Body of pancreas (tissue), 4 donors: ENCODE measurements around the gene BTBD9. TPM values are rescaled to one million over a fixed set of nuclear protein-coding genes. Genes with fewer than 3 reads are reported as not detected.

Experiments
- ATAC-seq: fragments of 150-250 bp; one replicate; pipeline ENCODE4 v1.9.1; 2016
- DNase-seq, 4 donors: peaks; one replicate each; pipeline ENCODE4 v3.0.0-alpha.2; 2019
- H3K27ac ChIP-seq, 4 donors: fragments of 200-600 bp; sonication (generic); 1 replicate in 3 of 4; 2 replicates in 1 of 4; pipeline versions ENCODE4 v1.5.1 to v1.6.1; 2016 to 2019; ENCODE audit warnings: mild to moderate bottlenecking in 1 of 4, mixed read lengths in 1 of 4, moderate library complexity in 1 of 4
- H3K27me3 ChIP-seq, 2 donors: fragments of 200-600 bp; sonication (generic); one replicate each; pipeline ENCODE4 v1.6.0; 2016; ENCODE audit warnings: mild to moderate bottlenecking in 1 of 2
- H3K36me3 ChIP-seq, 2 donors: fragments of 200-600 bp; sonication (generic); replicated peaks in 1 of 2; 2 replicates each; pipeline ENCODE4 v1.5.1; 2016; ENCODE audit warnings: low read depth in 2 of 2; ENCODE audit not compliant: insufficient read depth in 1 of 2
- H3K4me1 ChIP-seq: fragments of 200-600 bp; sonication (generic); one replicate; pipeline ENCODE4 v1.6.0; 2016
- H3K4me3 ChIP-seq, 2 donors: fragments of 200-600 bp; sonication (generic); 1 replicate in 1 of 2; 2 replicates in 1 of 2; pipeline ENCODE4 v1.5.1; 2016 to 2019
- H3K9me3 ChIP-seq, 3 donors: fragments of 200-600 bp; sonication (generic); 1 replicate in 2 of 3; 2 replicates in 1 of 3; pipeline ENCODE4 v1.5.1; 2016
- POLR2A ChIP-seq, 3 donors: fragments of 450-650 bp; IDR thresholded peaks; one replicate each; pipeline ENCODE4 v1.6.1; 2016; ENCODE audit warnings: antibody characterized with exemption in 3 of 3, mild to moderate bottlenecking in 2 of 3
- WGBS, 2 donors: methylation state at CpG; one replicate each; pipeline ENCODE4 v1.1.5; 2017; 5-methylcytosine and 5-hydroxymethylcytosine counted together
- intact Hi-C: fragments of 100-400 bp; cut with DNase I; formaldehyde crosslinking; loops from one replicate; pipeline ENCODE4 v1.15.1; 2023
- total RNA-seq, 2 donors: library from RNA; depleted of rRNA; stranded (reverse); fragments of >200 nt; gene quantifications; one replicate each; pipeline ENCODE4 v1.1.0, GENCODE V29; 2016
- TF ChIP-seq, protein P1 (sequence below), 7 experiments: fragments of 450-650 bp in 4 of 7; fragments of 200-600 bp in 3 of 7; sonication (generic) in 3 of 7; IDR thresholded peaks; one replicate each; pipeline ENCODE4 v1.5.1; 2016 to 2019; ENCODE audit warnings: antibody characterized with exemption in 7 of 7

The BTBD9 gene
- total RNA-seq, 2 donors from 2014 or later = 11.9 to 29.3 TPM

DNA sequence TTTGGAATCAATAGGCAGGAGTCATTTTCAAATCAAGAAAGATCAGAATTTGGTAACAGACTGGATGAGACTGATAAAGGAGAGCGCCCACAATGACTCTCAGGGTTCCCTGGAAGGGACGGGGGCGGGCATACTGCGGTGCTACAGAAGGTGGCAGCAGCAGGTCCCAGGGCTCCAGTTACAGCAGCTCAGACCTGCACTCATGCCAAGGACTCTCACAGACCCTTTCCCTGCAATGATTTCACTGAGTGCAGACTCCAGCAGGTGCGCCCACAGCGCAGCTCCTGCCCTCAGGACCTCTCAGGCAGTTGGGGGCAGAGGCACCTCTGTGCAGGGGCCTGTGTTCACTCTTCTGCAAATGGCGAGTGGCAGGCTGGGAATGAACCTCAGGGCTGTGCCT, 460.4 kb downstream of the BTBD9 start:
- intact Hi-C loops = no loop called here

DNA sequence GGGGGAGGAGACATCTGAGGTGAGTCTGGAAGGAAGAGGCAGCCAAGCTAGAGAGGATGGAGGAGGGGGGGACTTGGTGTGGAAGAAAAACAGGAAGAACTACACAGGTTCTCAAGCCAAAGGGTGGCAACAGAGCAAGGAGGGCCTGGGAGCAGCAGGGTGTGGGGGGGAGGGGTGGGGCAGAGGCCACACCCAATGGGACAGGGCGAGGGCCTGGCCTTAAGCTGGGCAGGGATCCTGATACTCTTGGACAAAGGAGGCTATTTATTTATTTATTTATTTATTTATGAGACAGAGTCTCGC, 461.2 kb downstream of the BTBD9 start:
- intact Hi-C loops = no loop called here
- Histone ChIP-seq H3K4me3 (no peak overlapping the region), H3K9me3 (no peaks in the 10 kb centered on the region), H3K36me3 (no peaks in the 10 kb centered on the region), H3K27me3 (no peaks in the 10 kb centered on the region), H3K4me1 (peaks cover 11% of the 10 kb centered on the region), H3K27ac (no peak overlapping the region)
- ATAC-seq = no peak
- 96 to 97% methylated on average over 2 of the region's 2 CpGs for WGBS, 2 donors
- DNase-seq = peak in 1 of 4 donors; percentile 4
- no peak for TF ChIP-seq POLR2A (IDR thresholded peaks at IDR 0.05)
- TF ChIP-seq, protein P1, sequence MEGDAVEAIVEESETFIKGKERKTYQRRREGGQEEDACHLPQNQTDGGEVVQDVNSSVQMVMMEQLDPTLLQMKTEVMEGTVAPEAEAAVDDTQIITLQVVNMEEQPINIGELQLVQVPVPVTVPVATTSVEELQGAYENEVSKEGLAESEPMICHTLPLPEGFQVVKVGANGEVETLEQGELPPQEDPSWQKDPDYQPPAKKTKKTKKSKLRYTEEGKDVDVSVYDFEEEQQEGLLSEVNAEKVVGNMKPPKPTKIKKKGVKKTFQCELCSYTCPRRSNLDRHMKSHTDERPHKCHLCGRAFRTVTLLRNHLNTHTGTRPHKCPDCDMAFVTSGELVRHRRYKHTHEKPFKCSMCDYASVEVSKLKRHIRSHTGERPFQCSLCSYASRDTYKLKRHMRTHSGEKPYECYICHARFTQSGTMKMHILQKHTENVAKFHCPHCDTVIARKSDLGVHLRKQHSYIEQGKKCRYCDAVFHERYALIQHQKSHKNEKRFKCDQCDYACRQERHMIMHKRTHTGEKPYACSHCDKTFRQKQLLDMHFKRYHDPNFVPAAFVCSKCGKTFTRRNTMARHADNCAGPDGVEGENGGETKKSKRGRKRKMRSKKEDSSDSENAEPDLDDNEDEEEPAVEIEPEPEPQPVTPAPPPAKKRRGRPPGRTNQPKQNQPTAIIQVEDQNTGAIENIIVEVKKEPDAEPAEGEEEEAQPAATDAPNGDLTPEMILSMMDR (IDR thresholded peaks at IDR 0.05) = no peak

More for the DNA sequence above, 460.4 kb downstream of the BTBD9 start:
- Histone ChIP-seq H3K9me3 (no peaks in the 10 kb centered on the region), H3K27ac (no peak overlapping the region), H3K4me3 (no peak overlapping the region), H3K4me1 (peaks cover 11% of the 10 kb centered on the region), H3K27me3 (no peaks in the 10 kb centered on the region), H3K36me3 (no peaks in the 10 kb centered on the region)
- TF ChIP-seq, protein P1 (IDR thresholded peaks at IDR 0.05) = no peak
- no peak for TF ChIP-seq POLR2A (IDR thresholded peaks at IDR 0.05)
- WGBS, 2 donors = 95 to 98% methylated on average over 5 to 7 of the region's 7 CpGs
- DNase-seq = peak in 1 of 4 donors; percentile 3
- no peak for ATAC-seq

DNA sequence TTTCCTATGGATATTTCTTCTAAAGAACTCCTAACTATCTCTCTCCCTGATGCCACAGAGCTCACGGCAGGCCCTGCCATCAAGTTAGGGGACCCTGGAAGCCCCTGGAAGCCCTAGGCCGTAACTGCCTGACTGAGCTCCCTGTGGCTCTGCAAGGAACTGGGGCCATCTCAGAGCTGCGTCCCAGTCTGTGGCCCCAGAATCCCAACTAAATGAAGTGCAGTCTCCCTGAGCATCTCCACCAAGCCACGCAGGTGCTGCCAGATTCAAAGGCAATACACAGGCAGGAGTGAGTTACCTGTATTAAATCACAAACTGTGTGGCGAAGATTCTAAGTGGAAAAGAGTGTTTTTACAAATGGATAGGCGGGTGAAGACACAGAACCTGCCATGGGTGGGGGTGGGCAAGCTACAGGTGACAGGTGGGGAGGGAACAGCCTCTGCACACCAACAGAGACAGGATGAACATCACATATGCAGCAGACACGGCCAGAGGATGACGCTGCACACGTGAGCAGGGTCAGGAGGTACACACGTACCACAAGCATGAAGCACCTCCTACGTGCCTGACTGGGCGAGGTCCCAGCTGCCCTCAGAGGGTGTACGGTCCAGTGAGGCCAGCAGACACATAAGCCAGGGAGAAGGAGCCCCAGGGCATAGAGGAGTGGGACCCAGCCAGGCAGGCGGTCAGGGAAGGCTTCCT, 461.7 kb downstream of the BTBD9 start:
- 86 to 90% methylated on average over 13 to 14 of the region's 14 CpGs for WGBS, 2 donors
- Histone ChIP-seq H3K4me1 (peaks cover 11% of the 10 kb centered on the region), H3K27ac (no peak overlapping the region), H3K27me3 (no peaks in the 10 kb centered on the region), H3K36me3 (no peaks in the 10 kb centered on the region), H3K4me3 (no peak overlapping the region), H3K9me3 (no peaks in the 10 kb centered on the region)
- ATAC-seq = no peak
- intact Hi-C loops = no loop called here
- peak in 1 of 4 donors; percentile 8 for DNase-seq
- no peak for TF ChIP-seq POLR2A (IDR thresholded peaks at IDR 0.05)
- TF ChIP-seq, protein P1 (IDR thresholded peaks at IDR 0.05) = no peak

DNA sequence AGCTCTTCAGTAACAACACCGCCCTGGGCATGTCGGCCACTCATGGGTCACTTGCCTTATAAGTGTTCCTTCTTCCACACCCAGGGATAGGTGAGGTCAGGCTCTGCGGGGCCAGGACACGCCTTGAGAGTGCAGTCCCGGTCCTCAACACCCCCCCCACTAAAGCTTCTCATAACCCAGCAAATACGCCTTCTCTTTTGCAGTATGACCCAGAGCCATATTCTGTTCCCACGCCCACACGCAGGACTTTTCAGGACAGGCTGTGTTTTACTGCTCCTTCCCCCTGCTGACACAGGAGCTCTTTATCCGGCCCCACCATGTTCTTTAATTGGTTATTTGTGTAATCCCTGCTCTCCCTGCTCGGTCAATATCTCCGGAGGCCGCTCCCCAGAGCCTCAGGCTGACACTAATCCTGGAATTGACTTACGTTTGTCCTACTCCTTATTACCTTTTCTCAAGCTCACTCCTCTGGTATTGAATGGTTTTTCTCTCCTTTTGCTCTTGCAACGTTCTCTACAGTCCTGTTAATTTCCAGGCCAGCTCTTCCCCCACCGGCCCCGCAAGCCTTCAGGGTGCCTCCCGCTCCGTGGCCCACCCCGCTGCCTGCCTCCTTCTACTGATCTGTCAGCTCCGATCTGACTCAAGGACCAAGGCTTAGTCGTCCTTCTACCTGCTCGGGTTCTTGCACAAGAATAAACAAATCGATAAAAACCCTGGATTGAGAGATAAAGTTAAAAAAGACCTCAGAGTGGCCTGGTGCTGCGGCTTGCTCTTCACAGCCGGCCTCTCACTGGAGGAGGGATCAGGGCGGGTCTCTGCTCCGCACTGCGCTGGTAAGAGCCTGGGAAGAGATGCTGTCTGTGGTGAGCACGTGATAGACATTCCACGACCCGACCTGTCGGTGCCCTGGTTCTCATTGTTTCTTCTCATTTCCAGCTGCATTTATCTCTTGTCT, 462.7 kb downstream of the BTBD9 start:
- intact Hi-C loops = no loop called here
- H3K9me3 ChIP-seq = no peaks in the 10 kb centered on the region
- ATAC-seq = peak; percentile 78
- TF ChIP-seq, protein P1 (IDR thresholded peaks at IDR 0.05) = no peak
- TF ChIP-seq POLR2A (IDR thresholded peaks at IDR 0.05) = no peak
- H3K27ac ChIP-seq = peak overlapping the region in 1 of 4 donors; percentile 4
- peak in 3 of 4 donors; percentile 21 to 31 (median 27) for DNase-seq
- WGBS, 2 donors = 32 to 37% methylated on average over 32 of the region's 32 CpGs
- H3K4me1 ChIP-seq = peaks cover 11% of the 10 kb centered on the region
- H3K36me3 ChIP-seq = no peaks in the 10 kb centered on the region
- H3K4me3 ChIP-seq = no peak overlapping the region
- H3K27me3 ChIP-seq = no peaks in the 10 kb centered on the region
